ENCODE results near the gene CYP17A1. TPM values are rescaled to one million over a fixed set of nuclear protein-coding genes. Genes with fewer than 3 reads are reported as not detected.

Gene CYP17A1
- total and polyA plus RNA-seq, 2 donors (not counting 1 experiment from before 2014, with no cell fraction given) = not detected

DNA sequence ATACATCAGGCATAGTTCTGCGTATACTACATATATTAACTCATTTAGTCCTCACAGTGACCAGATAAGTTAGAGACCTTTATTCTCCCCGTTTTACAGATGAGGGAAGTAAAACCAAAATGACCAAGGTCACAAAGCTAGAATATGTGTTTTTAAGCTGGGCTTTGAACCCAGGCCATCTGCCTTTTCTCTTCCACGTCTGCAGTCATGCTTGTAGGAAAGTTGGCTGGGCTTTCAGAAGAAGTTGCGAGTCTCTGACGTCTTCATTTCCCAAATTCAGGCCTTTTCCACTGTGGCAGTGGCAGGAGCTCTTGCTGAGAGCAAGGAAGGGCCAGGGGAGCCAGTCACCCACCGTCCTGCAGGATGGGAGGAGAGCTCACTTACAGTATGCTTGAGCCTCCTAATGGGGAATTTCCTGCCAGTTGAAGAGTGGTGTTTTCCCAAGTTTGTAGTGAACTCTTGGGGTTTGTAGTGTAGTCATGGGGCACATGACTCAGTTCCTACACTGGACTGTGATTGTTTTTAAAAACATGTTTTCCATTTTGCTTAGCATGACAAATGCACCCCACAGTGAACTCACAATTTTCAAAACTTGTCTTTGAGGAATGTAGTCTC, 34.2 kb downstream of the CYP17A1 start:
- H3K79me2 ChIP-seq (ENCODE audit: control insufficient read depth, insufficient read depth, low read length) = no peaks in the 10 kb centered on the region
- peak overlapping the region; percentile 26 for H3K9ac ChIP-seq (ENCODE audit: insufficient read depth, low read length)
- peaks cover 8% of the 10 kb centered on the region for H3K36me3 ChIP-seq (ENCODE audit: control insufficient read depth, insufficient read depth, low read length)
- DNase-seq (ENCODE audit: low read depth in 2 of 2) = peak; percentile 81 to 97
- TF ChIP-seq, protein P1, sequence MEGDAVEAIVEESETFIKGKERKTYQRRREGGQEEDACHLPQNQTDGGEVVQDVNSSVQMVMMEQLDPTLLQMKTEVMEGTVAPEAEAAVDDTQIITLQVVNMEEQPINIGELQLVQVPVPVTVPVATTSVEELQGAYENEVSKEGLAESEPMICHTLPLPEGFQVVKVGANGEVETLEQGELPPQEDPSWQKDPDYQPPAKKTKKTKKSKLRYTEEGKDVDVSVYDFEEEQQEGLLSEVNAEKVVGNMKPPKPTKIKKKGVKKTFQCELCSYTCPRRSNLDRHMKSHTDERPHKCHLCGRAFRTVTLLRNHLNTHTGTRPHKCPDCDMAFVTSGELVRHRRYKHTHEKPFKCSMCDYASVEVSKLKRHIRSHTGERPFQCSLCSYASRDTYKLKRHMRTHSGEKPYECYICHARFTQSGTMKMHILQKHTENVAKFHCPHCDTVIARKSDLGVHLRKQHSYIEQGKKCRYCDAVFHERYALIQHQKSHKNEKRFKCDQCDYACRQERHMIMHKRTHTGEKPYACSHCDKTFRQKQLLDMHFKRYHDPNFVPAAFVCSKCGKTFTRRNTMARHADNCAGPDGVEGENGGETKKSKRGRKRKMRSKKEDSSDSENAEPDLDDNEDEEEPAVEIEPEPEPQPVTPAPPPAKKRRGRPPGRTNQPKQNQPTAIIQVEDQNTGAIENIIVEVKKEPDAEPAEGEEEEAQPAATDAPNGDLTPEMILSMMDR (conservative IDR thresholded peaks at IDR 0.05 in 1 of 2, IDR thresholded peaks at IDR 0.05 in 1 of 2; ENCODE audit: low read depth in 1 of 2, low read length in 2 of 2) = no peak
- TF ChIP-seq EZH2 (IDR thresholded peaks at IDR 0.05; ENCODE audit: low read length, missing control alignments) = no peak
- H2AFZ ChIP-seq (ENCODE audit: low read length) = no peak overlapping the region
- H3K4me3 ChIP-seq (replicated peaks in 1 of 4; ENCODE audit: control extremely low read depth in 1 of 4, insufficient read depth in 1 of 4, low read depth in 3 of 4, low read length in 4 of 4) = no peak overlapping the region
- peak overlapping the region; percentile 77 for H3K27ac ChIP-seq (ENCODE audit: insufficient read depth, low read length)
- H3K4me1 ChIP-seq (ENCODE audit: control insufficient read depth, extremely low read depth, insufficient read depth, low read length) = peaks cover 13% of the 10 kb centered on the region
- no peaks in the 10 kb centered on the region for H3K27me3 ChIP-seq (ENCODE audit: control insufficient read depth, insufficient read depth, low read length)
- H4K20me1 ChIP-seq (ENCODE audit: control insufficient read depth, extremely low read depth, insufficient read depth, low read length) = no peaks in the 10 kb centered on the region
- no peaks in the 10 kb centered on the region for H3K9me3 ChIP-seq (ENCODE audit: control insufficient read depth, insufficient read depth, low read depth, low read length)
- peak overlapping the region; percentile 62 for H3K4me2 ChIP-seq (ENCODE audit: extremely low read depth, insufficient read depth, low read length)

DNA sequence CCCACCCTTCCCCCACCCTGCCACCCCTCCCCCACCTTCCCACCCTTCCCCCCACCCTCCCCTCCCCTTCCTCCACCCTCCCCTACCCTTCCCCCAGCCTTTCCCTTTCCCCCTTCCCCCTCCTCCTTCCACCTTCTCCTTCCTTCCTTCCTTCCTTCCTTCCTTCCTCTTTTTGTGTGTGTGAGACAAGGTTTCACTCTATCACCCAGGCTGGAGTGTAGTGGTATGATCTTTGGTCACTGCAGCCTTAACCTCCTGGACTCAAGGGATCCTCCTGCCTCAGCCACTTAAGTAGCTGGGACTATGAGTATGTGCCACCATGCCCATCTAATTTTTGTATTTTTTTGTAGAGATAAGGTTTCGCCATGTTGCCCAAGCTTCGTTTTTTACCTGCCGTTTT, 35.2 kb downstream of the CYP17A1 start:
- H3K27me3 ChIP-seq (ENCODE audit: control insufficient read depth, insufficient read depth, low read length) = no peaks in the 10 kb centered on the region
- H3K9me3 ChIP-seq (ENCODE audit: control insufficient read depth, insufficient read depth, low read depth, low read length) = no peaks in the 10 kb centered on the region
- TF ChIP-seq, protein P1 (conservative IDR thresholded peaks at IDR 0.05 in 1 of 2, IDR thresholded peaks at IDR 0.05 in 1 of 2; ENCODE audit: low read depth in 1 of 2, low read length in 2 of 2) = no peak
- TF ChIP-seq EZH2 (IDR thresholded peaks at IDR 0.05; ENCODE audit: low read length, missing control alignments) = no peak
- no peak overlapping the region for H3K4me3 ChIP-seq (replicated peaks in 1 of 4; ENCODE audit: control extremely low read depth in 1 of 4, insufficient read depth in 1 of 4, low read depth in 3 of 4, low read length in 4 of 4)
- H3K4me1 ChIP-seq (ENCODE audit: control insufficient read depth, extremely low read depth, insufficient read depth, low read length) = peaks cover 13% of the 10 kb centered on the region
- H3K4me2 ChIP-seq (ENCODE audit: extremely low read depth, insufficient read depth, low read length) = no peak overlapping the region
- peaks cover 8% of the 10 kb centered on the region for H3K36me3 ChIP-seq (ENCODE audit: control insufficient read depth, insufficient read depth, low read length)
- no peaks in the 10 kb centered on the region for H3K79me2 ChIP-seq (ENCODE audit: control insufficient read depth, insufficient read depth, low read length)
- no peak overlapping the region for H3K27ac ChIP-seq (ENCODE audit: insufficient read depth, low read length)
- H4K20me1 ChIP-seq (ENCODE audit: control insufficient read depth, extremely low read depth, insufficient read depth, low read length) = no peaks in the 10 kb centered on the region
- H2AFZ ChIP-seq (ENCODE audit: low read length) = no peak overlapping the region
- DNase-seq (ENCODE audit: low read depth in 2 of 2) = no peak
- H3K9ac ChIP-seq (ENCODE audit: insufficient read depth, low read length) = no peak overlapping the region

DNA sequence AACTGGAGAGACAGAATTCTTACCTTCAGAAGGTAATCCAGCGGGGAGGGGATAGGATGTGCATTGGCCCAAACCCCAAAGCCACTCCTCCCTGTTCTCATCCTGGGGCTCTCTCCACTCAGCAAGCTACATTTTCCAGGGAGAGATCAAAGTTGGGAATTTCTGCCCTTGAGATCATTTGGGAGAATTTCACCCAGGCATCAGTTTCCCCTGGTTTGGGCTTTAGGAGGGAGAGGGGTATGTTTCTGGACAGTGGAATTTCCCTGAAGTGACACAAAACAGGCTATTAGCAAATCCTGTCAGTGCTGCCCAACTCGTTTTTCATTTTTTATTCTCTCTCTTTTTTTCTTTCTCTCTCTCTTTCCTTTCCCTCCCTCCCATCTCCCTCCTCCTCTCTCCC, 35.7 kb downstream of the CYP17A1 start:
- H4K20me1 ChIP-seq (ENCODE audit: control insufficient read depth, extremely low read depth, insufficient read depth, low read length) = no peaks in the 10 kb centered on the region
- H3K27me3 ChIP-seq (ENCODE audit: control insufficient read depth, insufficient read depth, low read length) = no peaks in the 10 kb centered on the region
- no peaks in the 10 kb centered on the region for H3K9me3 ChIP-seq (ENCODE audit: control insufficient read depth, insufficient read depth, low read depth, low read length)
- H3K27ac ChIP-seq (ENCODE audit: insufficient read depth, low read length) = no peak overlapping the region
- H2AFZ ChIP-seq (ENCODE audit: low read length) = no peak overlapping the region
- H3K79me2 ChIP-seq (ENCODE audit: control insufficient read depth, insufficient read depth, low read length) = no peaks in the 10 kb centered on the region
- no peak overlapping the region for H3K4me2 ChIP-seq (ENCODE audit: extremely low read depth, insufficient read depth, low read length)
- H3K4me1 ChIP-seq (ENCODE audit: control insufficient read depth, extremely low read depth, insufficient read depth, low read length) = peaks cover 13% of the 10 kb centered on the region
- no peak for TF ChIP-seq EZH2 (IDR thresholded peaks at IDR 0.05; ENCODE audit: low read length, missing control alignments)
- TF ChIP-seq, protein P1 (conservative IDR thresholded peaks at IDR 0.05 in 1 of 2, IDR thresholded peaks at IDR 0.05 in 1 of 2; ENCODE audit: low read depth in 1 of 2, low read length in 2 of 2) = no peak
- H3K9ac ChIP-seq (ENCODE audit: insufficient read depth, low read length) = no peak overlapping the region
- peaks cover 8% of the 10 kb centered on the region for H3K36me3 ChIP-seq (ENCODE audit: control insufficient read depth, insufficient read depth, low read length)
- no peak for DNase-seq (ENCODE audit: low read depth in 2 of 2)
- no peak overlapping the region for H3K4me3 ChIP-seq (replicated peaks in 1 of 4; ENCODE audit: control extremely low read depth in 1 of 4, insufficient read depth in 1 of 4, low read depth in 3 of 4, low read length in 4 of 4)

Measured in fibroblast of lung (primary cell).